Tibial nerve (tissue), 4 donors: ENCODE measurements around the gene SUGP1. TPM values are rescaled to one million over a fixed set of nuclear protein-coding genes. Genes with fewer than 3 reads are reported as not detected.

Experiments used
- DNase-seq, 2 donors: peaks; one replicate each; pipeline ENCODE4 v3.0.0-alpha.2; 2019; ENCODE audit warnings: low spot score in 2 of 2
- H3K27ac ChIP-seq, 4 donors: fragments of 200-600 bp; sonication (generic) in 3 of 4; one replicate each; pipeline ENCODE4 v1.5.1; 2017 to 2019; ENCODE audit warnings: mild to moderate bottlenecking in 1 of 4
- H3K27me3 ChIP-seq, 2 donors: fragments of 200-600 bp; sonication (generic) in 1 of 2; one replicate each; pipeline versions ENCODE4 v1.5.1 to v1.6.0; 2017 to 2019
- H3K36me3 ChIP-seq, 3 donors: fragments of 200-600 bp; sonication (generic); one replicate each; pipeline ENCODE4 v1.5.1; 2018 to 2019
- H3K4me1 ChIP-seq, 4 donors: fragments of 200-600 bp; sonication (generic) in 3 of 4; one replicate each; pipeline ENCODE4 v1.5.1; 2017 to 2019
- H3K4me3 ChIP-seq, 4 donors: fragments of 200-600 bp; sonication (generic) in 3 of 4; one replicate each; pipeline ENCODE4 v1.5.1; 2017 to 2019; ENCODE audit warnings: mild to moderate bottlenecking in 1 of 4, moderate library complexity in 1 of 4
- H3K9me3 ChIP-seq, 4 donors: fragments of 200-600 bp; sonication (generic) in 3 of 4; one replicate each; pipeline ENCODE4 v1.5.1; 2017 to 2019
- CTCF ChIP-seq, 5 experiments: fragments of 200-600 bp in 3 of 5; fragments of 450-650 bp in 2 of 5; sonication (generic) in 3 of 5; IDR thresholded peaks; one replicate each; pipeline ENCODE4 v1.5.1; 2016 to 2019; ENCODE audit warnings: antibody characterized with exemption in 5 of 5, mild to moderate bottlenecking in 3 of 5, moderate library complexity in 2 of 5
- EP300 ChIP-seq, 2 donors: sonication (generic); formaldehyde crosslinking; IDR thresholded peaks; one replicate each; pipeline ENCODE4 v1.6.1; 2017; ENCODE audit warnings: antibody characterized with exemption in 2 of 2, mild to moderate bottlenecking in 1 of 2
- POLR2A ChIP-seq, 2 donors: fragments of 450-650 bp; IDR thresholded peaks; one replicate each; pipeline ENCODE4 v1.6.1; 2017; ENCODE audit warnings: antibody characterized with exemption in 2 of 2, mild to moderate bottlenecking in 2 of 2, moderate library complexity in 2 of 2
- WGBS, 2 donors: methylation state at CpG; one replicate each; pipeline ENCODE4 v1.1.5; 2018; 5-methylcytosine and 5-hydroxymethylcytosine counted together
- small RNA-seq: library from RNA; depleted of rRNA; stranded (forward); fragments of <200 nt; gene quantifications from one replicate; pipeline ENCODE3, GENCODE V24; 2016
- total RNA-seq, 4 donors: library from RNA; depleted of rRNA; stranded (reverse); fragments of >200 nt; gene quantifications; one replicate each; pipeline ENCODE4 v1.1.0, GENCODE V29; 2016

SUGP1 gene
- total RNA-seq, 4 donors from 2014 or later: 21.6 to 36.0 (median 27.5) TPM

DNA sequence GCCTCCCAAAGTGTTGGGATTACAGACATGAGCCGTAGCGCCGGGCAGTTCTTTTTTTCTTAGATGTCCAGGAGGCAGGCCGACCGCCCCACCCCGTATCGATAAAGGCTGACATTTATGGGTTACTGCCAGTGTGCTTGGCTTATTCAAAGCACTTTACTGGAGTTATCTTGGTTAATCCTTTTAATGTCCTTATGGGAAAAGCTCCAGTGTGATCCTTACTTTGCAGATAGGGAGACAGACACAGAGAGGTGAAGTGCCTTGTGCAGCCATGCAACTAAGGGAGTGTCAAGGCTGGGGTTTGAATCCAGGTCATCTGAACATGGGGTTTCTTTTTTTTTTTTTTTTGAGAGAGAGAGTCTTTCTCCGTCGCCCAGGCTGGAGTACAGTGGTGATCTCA, 89.3 kb downstream of the SUGP1 start:
- H3K27ac ChIP-seq: no peak overlapping the region
- no peak for TF ChIP-seq EP300 (IDR thresholded peaks at IDR 0.05)
- no peak for TF ChIP-seq POLR2A (IDR thresholded peaks at IDR 0.05)
- no peak for TF ChIP-seq CTCF (IDR thresholded peaks at IDR 0.05)
- DNase-seq: no peak
- H3K9me3 ChIP-seq: peaks cover 0 to 34% (median 5%) of the 10 kb centered on the region in 4 donors
- WGBS, 2 donors: 82 to 84% methylated on average over 9 of the region's 9 CpGs
- peaks cover 0 to 19% of the 10 kb centered on the region in 2 donors for H3K27me3 ChIP-seq
- H3K4me1 ChIP-seq: no peaks in the 10 kb centered on the region
- H3K4me3 ChIP-seq: no peak overlapping the region
- peaks cover 0 to 4% (median 0%) of the 10 kb centered on the region in 3 donors for H3K36me3 ChIP-seq

DNA sequence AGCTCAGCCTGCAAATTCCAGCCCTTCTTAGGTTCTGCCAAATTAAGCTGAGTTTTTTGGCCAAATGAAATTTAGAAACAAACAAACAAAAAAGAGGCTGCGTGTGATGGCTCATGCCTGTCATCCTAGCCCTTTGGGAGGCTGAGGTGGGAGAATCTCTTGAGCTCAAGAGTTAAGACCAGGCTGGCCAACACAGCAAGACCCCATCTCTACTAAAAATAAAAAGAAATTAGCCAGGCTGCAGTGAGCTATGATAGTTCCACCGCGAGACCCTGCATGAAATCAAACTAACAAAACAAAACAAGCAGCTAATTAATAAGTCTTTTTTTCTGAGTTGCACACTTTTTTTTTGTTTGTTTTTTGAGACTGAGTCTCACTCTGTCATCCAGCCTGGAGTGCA, 90.6 kb downstream of the SUGP1 start:
- peaks cover 0 to 21% (median 2%) of the 10 kb centered on the region in 4 donors for H3K9me3 ChIP-seq
- H3K27ac ChIP-seq: no peak overlapping the region
- peaks cover 0 to 9% (median under 1%) of the 10 kb centered on the region in 4 donors for H3K4me1 ChIP-seq
- H3K27me3 ChIP-seq: peaks cover 0 to 32% of the 10 kb centered on the region in 2 donors
- no peak overlapping the region for H3K4me3 ChIP-seq
- WGBS, 2 donors: 78 to 86% methylated on average over 3 of the region's 3 CpGs
- no peak for TF ChIP-seq EP300 (IDR thresholded peaks at IDR 0.05)
- no peak for TF ChIP-seq POLR2A (IDR thresholded peaks at IDR 0.05)
- TF ChIP-seq CTCF (IDR thresholded peaks at IDR 0.05): no peak
- DNase-seq: no peak
- H3K36me3 ChIP-seq: peaks cover 0 to 4% (median 0%) of the 10 kb centered on the region in 3 donors

- no peaks in the 10 kb centered on the region for H3K36me3 ChIP-seq
- DNase-seq: no peak
- TF ChIP-seq EP300 (IDR thresholded peaks at IDR 0.05): no peak
- no peak for TF ChIP-seq CTCF (IDR thresholded peaks at IDR 0.05)
- TF ChIP-seq POLR2A (IDR thresholded peaks at IDR 0.05): no peak
- peaks cover 0 to 48% of the 10 kb centered on the region in 2 donors for H3K27me3 ChIP-seq
- no peak overlapping the region for H3K4me3 ChIP-seq
- peaks cover 0 to 11% (median 1%) of the 10 kb centered on the region in 4 donors for H3K4me1 ChIP-seq
- 73 to 90% methylated on average over 4 of the region's 4 CpGs for WGBS, 2 donors
- no peaks in the 10 kb centered on the region for H3K9me3 ChIP-seq
- H3K27ac ChIP-seq: no peak overlapping the region
These were observed 93.1 kb downstream of the SUGP1 start for GRCh38 chr19:19227217-19227616.

- no peaks in the 10 kb centered on the region for H3K36me3 ChIP-seq
- TF ChIP-seq EP300 (IDR thresholded peaks at IDR 0.05) (no peak), CTCF (IDR thresholded peaks at IDR 0.05) (no peak), POLR2A (IDR thresholded peaks at IDR 0.05) (no peak)
- H3K4me3 ChIP-seq: no peak overlapping the region
- no peaks in the 10 kb centered on the region for H3K9me3 ChIP-seq
- DNase-seq: no peak
- no peak overlapping the region for H3K27ac ChIP-seq
- WGBS, 2 donors: 47 to 62% methylated on average over 10 of the region's 10 CpGs
- H3K27me3 ChIP-seq: peaks cover 0 to 48% of the 10 kb centered on the region in 2 donors
- H3K4me1 ChIP-seq: peaks cover 0 to 11% (median 1%) of the 10 kb centered on the region in 4 donors
These were observed 93.6 kb downstream of the SUGP1 start for GRCh38 chr19:19226663-19227062.

DNA sequence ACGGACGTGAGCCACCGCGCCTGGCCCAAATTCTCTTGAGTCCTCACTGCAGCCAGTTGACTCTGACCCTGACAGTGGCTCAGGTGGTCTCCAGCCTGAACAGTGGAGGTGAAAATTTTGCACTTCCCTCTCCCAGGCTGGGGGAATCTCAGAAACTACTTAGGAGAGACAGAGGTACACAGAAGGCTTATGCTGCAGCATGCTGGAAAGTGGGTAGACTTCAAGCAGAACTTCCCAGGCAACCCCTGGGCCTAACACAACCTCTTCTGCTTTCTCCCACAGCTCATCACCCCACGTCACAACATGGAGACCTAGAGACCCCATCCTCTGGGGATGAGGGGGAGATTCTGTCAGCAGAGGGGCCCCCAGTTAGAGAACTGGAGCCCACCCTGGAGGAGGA, 94.1 kb downstream of the SUGP1 start:
- 83 to 87% methylated on average over 5 of the region's 5 CpGs for WGBS, 2 donors
- no peak for TF ChIP-seq EP300 (IDR thresholded peaks at IDR 0.05)
- TF ChIP-seq CTCF (IDR thresholded peaks at IDR 0.05): no peak
- no peak for TF ChIP-seq POLR2A (IDR thresholded peaks at IDR 0.05)
- H3K27me3 ChIP-seq: peaks cover 0 to 48% of the 10 kb centered on the region in 2 donors

More for the DNA sequence above, 94.1 kb downstream of the SUGP1 start:
- H3K4me3 ChIP-seq: no peak overlapping the region
- peaks cover 0 to 11% (median 1%) of the 10 kb centered on the region in 4 donors for H3K4me1 ChIP-seq
- H3K27ac ChIP-seq: no peak overlapping the region
- H3K9me3 ChIP-seq: no peaks in the 10 kb centered on the region
- H3K36me3 ChIP-seq: no peaks in the 10 kb centered on the region
- no peak for DNase-seq

Small RNA genes lying within 50 kb of the gene (small RNA-seq; reads per million reads assigned to genes)
- gene RNU6-1028P: not detected

Other genes starting within 250 kb of the SUGP1 start
- 10 to 100 TPM; 24.1 to 32.1 (median 24.8) TPM for gene TMEM161A, start 182.0 kb downstream of the SUGP1 start, total RNA-seq
- 1 to 10 TPM in 1 of 4 donors, under 1 TPM in 1, not detected in 2; 0.21 to 3.7 TPM for gene MEF2B, start 150.2 kb downstream of the SUGP1 start, total RNA-seq
- gene BORCS8, start 128.4 kb downstream of the SUGP1 start, total RNA-seq: 10 to 100 TPM; 11.8 to 29.1 (median 18.8) TPM
- 10 to 100 TPM; 46.3 to 62.1 (median 56.8) TPM for gene RFXANK, start 128.3 kb downstream of the SUGP1 start, total RNA-seq
- 10 to 100 TPM; 13.5 to 21.3 (median 15.1) TPM for gene NR2C2AP, start 117.1 kb downstream of the SUGP1 start, total RNA-seq
- not detected for gene NCAN, start 108.6 kb downstream of the SUGP1 start, total RNA-seq
- gene TM6SF2, start 47.2 kb downstream of the SUGP1 start, total RNA-seq: 1 to 10 TPM in 1 of 4 donors, not detected in 3; 2.1 TPM
- 100 to 1,000 TPM in 2 of 4 donors, 10 to 100 TPM in 2; 56.8 to 108 (median 97.8) TPM for gene MAU2, start 320 bp upstream of the SUGP1 start, total RNA-seq
- 10 to 100 TPM; 34.1 to 69.6 (median 36.8) TPM for gene GATAD2A, start 85.2 kb upstream of the SUGP1 start, total RNA-seq
- 1 to 10 TPM; 1.8 to 7.2 (median 3.7) TPM for gene TSSK6, start 195.0 kb upstream of the SUGP1 start, total RNA-seq
- gene NDUFA13, start 195.7 kb upstream of the SUGP1 start, total RNA-seq: 10 to 100 TPM; 27.3 to 93.6 (median 61.6) TPM
- gene YJEFN3, start 208.4 kb upstream of the SUGP1 start, total RNA-seq: 1 to 10 TPM; 4.2 to 9.4 (median 5.7) TPM
- gene CILP2, start 217.8 kb upstream of the SUGP1 start, total RNA-seq: under 1 TPM in 2 of 4 donors, not detected in 2; 0.20 to 0.66 TPM